Epithelial cell of proximal tubule (primary cell): ENCODE measurements around the gene CELA1. TPM values are rescaled to one million over a fixed set of nuclear protein-coding genes. Genes with fewer than 3 reads are reported as not detected.
A peak's percentile ranks its signal among the peaks of the same experiment; 100 is the strongest.
"Not testable (repeated sequence)": the region's sequence is repeated elsewhere in the genome, so short reads cannot be mapped to it uniquely, and the experiment has no call there.

Source experiments
- DNase-seq: peaks from one replicate; pipeline ENCODE4 v3.0.0-alpha.2; 2011; ENCODE audit warnings: low read depth
- H3K4me3 ChIP-seq: 2 replicates; pipeline ENCODE4 v1.5.1; 2011; ENCODE audit warnings: low read depth, mild to moderate bottlenecking, low read length
- CTCF ChIP-seq: conservative IDR thresholded peaks from 2 replicates; pipeline ENCODE4 v1.5.1; 2012; ENCODE audit warnings: low read depth, mild to moderate bottlenecking, low read length
- total RNA-seq: library from RNA; depleted of rRNA; stranded (reverse); fragments of >200 nt; gene quantifications from 2 replicates; pipeline ENCODE4 v1.2.3, GENCODE V29; 2015

CELA1 gene
- total RNA-seq, 1 donor from 2014 or later: not detected

- no peak for DNase-seq
- H3K4me3 ChIP-seq: no peak overlapping the region
- TF ChIP-seq CTCF: no peak
Measured at GRCh38 chr12:51318846-51319599, 27.5 kb downstream of the CELA1 start.

GRCh38 chr12:51318057-51318806, 28.2 kb downstream of the CELA1 start:
- H3K4me3 ChIP-seq, DNase-seq: not testable (repeated sequence)

- no peak for DNase-seq
- H3K4me3 ChIP-seq: no peak overlapping the region
- no peak for TF ChIP-seq CTCF
Measured at GRCh38 chr12:51311389-51311788, 35.1 kb downstream of the CELA1 start.

GRCh38 chr12:51307655-51308593, 38.6 kb downstream of the CELA1 start:
- H3K4me3 ChIP-seq: no peak overlapping the region
- peak; percentile 75 for DNase-seq
- TF ChIP-seq CTCF: no peak

GRCh38 chr12:51306507-51306906, 40.0 kb downstream of the CELA1 start:
- no peak overlapping the region for H3K4me3 ChIP-seq
- no peak for TF ChIP-seq CTCF
- DNase-seq: no peak

- H3K4me3 ChIP-seq, DNase-seq: not testable (repeated sequence)
Measured at GRCh38 chr12:51300768-51301167, 45.7 kb downstream of the CELA1 start.

GRCh38 chr12:51295651-51296050, 50.8 kb downstream of the CELA1 start:
- DNase-seq: no peak
- no peak overlapping the region for H3K4me3 ChIP-seq
- TF ChIP-seq CTCF: no peak

- not testable (repeated sequence) for DNase-seq, H3K4me3 ChIP-seq
Measured at GRCh38 chr12:51294097-51294496, 52.4 kb downstream of the CELA1 start.
